SK-N-SH (cell line): Measurements from ENCODE around the gene DFFB. TPM values are rescaled to one million over a fixed set of nuclear protein-coding genes. Genes with fewer than 3 reads are reported as not detected.

Source experiments
- CTCF ChIA-PET: fragments of 300-600, 350-600 bp; formaldehyde crosslinking; extraction: SDS; loops from one replicate; lab custom pipeline; 2021; lab: Yijun Ruan, JAX
- POLR2A ChIA-PET: fragments of 350-600 bp; sonication (Branson Sonifier 250); formaldehyde crosslinking; extraction: SDS; loops from one replicate; lab custom pipeline; 2020; ENCODE audit warnings: antibody characterized with exemption, inconsistent platforms; lab: Yijun Ruan, JAX
- DNase-seq: peaks from one replicate; pipeline ENCODE4 v3.0.0; 2012
- H2AFZ ChIP-seq: fragments of 200-600 bp; sonication (generic); 2 replicates; pipeline ENCODE4 v1.8.1; 2016; ENCODE audit warnings: antibody characterized with exemption, mild to moderate bottlenecking, low read depth
- H3F3A ChIP-seq: fragments of 200-600 bp; sonication (generic); replicated peaks from 2 replicates; pipeline ENCODE3; 2016; ENCODE audit warnings: antibody characterized with exemption, mild to moderate bottlenecking; ENCODE audit not compliant: insufficient read depth
- H3K27ac ChIP-seq, 2 experiments: fragments of 200-500 bp in 1 of 2; fragments of 200-600 bp in 1 of 2; sonication (Bioruptor generic) in 1 of 2; sonication (generic), shearing (Covaris generic) in 1 of 2; 2 replicates each; pipeline versions ENCODE4 v1.5.1 to v1.6.1; 2014 to 2016; ENCODE audit warnings: low read depth in 2 of 2, inconsistent platforms in 1 of 2, low read length in 1 of 2, mild to moderate bottlenecking in 1 of 2, mixed read lengths in 1 of 2
- H3K27me3 ChIP-seq: fragments of 200-600 bp; sonication (generic), shearing (Covaris generic); 2 replicates; pipeline ENCODE4 v1.6.1; 2016; ENCODE audit warnings: mixed run types; ENCODE audit not compliant: insufficient read depth
- H3K36me3 ChIP-seq, 2 experiments: fragments of 200-500 bp in 1 of 2; fragments of 200-600 bp in 1 of 2; sonication (Bioruptor generic) in 1 of 2; sonication (generic) in 1 of 2; replicated peaks in 1 of 2; 2 replicates each; pipeline versions ENCODE3 to v1.5.1; 2014 to 2016; ENCODE audit warnings: low read length in 1 of 2, mild to moderate bottlenecking in 1 of 2; ENCODE audit not compliant: insufficient read depth in 2 of 2, control insufficient read depth in 1 of 2
- H3K4me1 ChIP-seq, 2 experiments: fragments of 200-500 bp in 1 of 2; fragments of 200-600 bp in 1 of 2; sonication (Bioruptor generic) in 1 of 2; sonication (generic), shearing (Covaris generic) in 1 of 2; 2 replicates each; pipeline versions ENCODE4 v1.5.1 to v1.6.1; 2014 to 2016; ENCODE audit warnings: low read depth in 1 of 2, low read length in 1 of 2, mixed run types in 1 of 2; ENCODE audit not compliant: insufficient read depth in 2 of 2, control insufficient read depth in 1 of 2
- H3K4me2 ChIP-seq: fragments of 200-600 bp; sonication (generic), shearing (Covaris generic); 2 replicates; pipeline ENCODE4 v1.6.1; 2017; ENCODE audit warnings: mixed run types
- H3K4me3 ChIP-seq, 2 experiments: fragments of 200-500 bp in 1 of 2; fragments of 200-600 bp in 1 of 2; sonication (Bioruptor generic) in 1 of 2; sonication (generic), shearing (Covaris generic) in 1 of 2; 2 replicates each; pipeline versions ENCODE4 v1.5.1 to v1.8.1; 2014 to 2016; ENCODE audit warnings: low read depth in 2 of 2, inconsistent platforms in 1 of 2, low read length in 1 of 2, mild to moderate bottlenecking in 1 of 2, mixed read lengths in 1 of 2, moderate library complexity in 1 of 2
- H3K79me2 ChIP-seq: fragments of 200-600 bp; sonication (generic); 2 replicates; pipeline ENCODE4 v1.8.1; 2017; ENCODE audit warnings: mild to moderate bottlenecking; ENCODE audit not compliant: insufficient read depth
- H3K9ac ChIP-seq: fragments of 200-600 bp; sonication (generic); 2 replicates; pipeline ENCODE4 v1.6.1; 2017; ENCODE audit warnings: mixed run types
- H3K9me2 ChIP-seq: fragments of 200-600 bp; sonication (generic); 2 replicates; pipeline ENCODE4 v1.6.1; 2017; ENCODE audit warnings: mixed run types
- H3K9me3 ChIP-seq: fragments of 200-600 bp; sonication (generic); 2 replicates; pipeline ENCODE4 v1.6.1; 2017; ENCODE audit warnings: mixed run types, mild to moderate bottlenecking, moderate library complexity
- H4K20me1 ChIP-seq: fragments of 200-600 bp; sonication (generic); 2 replicates; pipeline ENCODE4 v1.6.1; 2017; ENCODE audit warnings: mild to moderate bottlenecking, mixed run types; ENCODE audit not compliant: insufficient read depth
- EP300 ChIP-seq, 2 experiments: IDR thresholded peaks; 2 replicates each; pipeline versions ENCODE4 v1.4.0 to v1.6.1; 2012; ENCODE audit warnings: borderline replicate concordance in 1 of 2, low read depth in 1 of 2, low read length in 1 of 2
- FOSL2 ChIP-seq: IDR thresholded peaks from 2 replicates; pipeline ENCODE4 v1.4.0; 2012; ENCODE audit warnings: low read depth, mild to moderate bottlenecking, moderate library complexity, borderline replicate concordance
- FOXJ3 ChIP-seq: sonication (generic); formaldehyde crosslinking; IDR thresholded peaks from 2 replicates; pipeline ENCODE4 v1.5.1; 2020; ENCODE audit warnings: mild to moderate bottlenecking, missing genetic modification reagents
- FOXM1 ChIP-seq: IDR thresholded peaks from 2 replicates; pipeline ENCODE4 v1.4.0; 2012; ENCODE audit warnings: low read depth, mild to moderate bottlenecking
- GABPA ChIP-seq: IDR thresholded peaks from 2 replicates; pipeline ENCODE4 v1.4.0; 2012; ENCODE audit warnings: low read depth, mild to moderate bottlenecking
- IRF3 ChIP-seq: fragments of 150-350 bp; IDR thresholded peaks from 2 replicates; pipeline ENCODE4 v1.6.1; 2016; ENCODE audit warnings: mild to moderate bottlenecking, low read depth, low read length
- JUND ChIP-seq: IDR thresholded peaks from 2 replicates; pipeline ENCODE4 v1.4.0; 2012
- MEF2A ChIP-seq: IDR thresholded peaks from 2 replicates; pipeline ENCODE4 v1.4.0; 2012; ENCODE audit warnings: low read depth, borderline replicate concordance
- MXI1 ChIP-seq: IDR thresholded peaks from 2 replicates; pipeline ENCODE4 v1.6.1; 2012; ENCODE audit warnings: mild to moderate bottlenecking, low read depth, low read length, improper control_type of control experiment
- NRF1 ChIP-seq: IDR thresholded peaks from 2 replicates; pipeline ENCODE4 v1.6.1; 2012; ENCODE audit warnings: low read depth, mild to moderate bottlenecking, low read length
- PBX3 ChIP-seq: IDR thresholded peaks from 2 replicates; pipeline ENCODE4; 2012
- RAD21 ChIP-seq: IDR thresholded peaks from 2 replicates; pipeline ENCODE4 v1.6.1; 2012; ENCODE audit warnings: mild to moderate bottlenecking, low read length
- RFX5 ChIP-seq: IDR thresholded peaks from 2 replicates; pipeline ENCODE4 v1.6.1; 2012; ENCODE audit warnings: mild to moderate bottlenecking, improper control_type of control experiment, low read length
- RXRA ChIP-seq: IDR thresholded peaks from 2 replicates; pipeline ENCODE4 v1.4.0; 2012; ENCODE audit warnings: low read depth, mild to moderate bottlenecking, borderline replicate concordance
- SMC3 ChIP-seq: IDR thresholded peaks from 2 replicates; pipeline ENCODE4 v1.6.1; 2012; ENCODE audit warnings: low read depth, low read length, improper control_type of control experiment
- TAF1 ChIP-seq: IDR thresholded peaks from 2 replicates; pipeline ENCODE4 v1.6.1; 2012; ENCODE audit warnings: low read depth, mild to moderate bottlenecking, low read length, moderate library complexity, borderline replicate concordance
- TCF12 ChIP-seq: IDR thresholded peaks from 2 replicates; pipeline ENCODE4 v1.4.0; 2012
- TEAD4 ChIP-seq: IDR thresholded peaks from 2 replicates; pipeline ENCODE4 v1.4.0; 2012; ENCODE audit warnings: mild to moderate bottlenecking, borderline replicate concordance; ENCODE audit not compliant: insufficient read depth
- WGBS: methylation state at CpG from one replicate; pipeline ENCODE4 v1.1.6; 2017; ENCODE audit warnings: low lambda C conversion rate; 5-methylcytosine and 5-hydroxymethylcytosine counted together
- polyA plus RNA-seq, 3 experiments: library from polyadenylated mRNA; depleted of rRNA; stranded (reverse); fragments of >200 nt; gene quantifications; 2 replicates each; pipeline ENCODE4 v1.2.3, GENCODE V29; 2012
- TF ChIP-seq, protein P1 (sequence below): fragments of 150-350 bp; IDR thresholded peaks from 2 replicates; pipeline ENCODE4 v1.6.1; 2017; ENCODE audit warnings: antibody characterized with exemption, low read length, low read depth, borderline replicate concordance
- TF ChIP-seq, protein P2 (sequence below): IDR thresholded peaks from 2 replicates; pipeline ENCODE4 v1.4.0; 2012; ENCODE audit warnings: low read depth, borderline replicate concordance

Gene DFFB
- polyA plus RNA-seq, 1 of the 3 experiments (the other 2 are of a cell fraction) = 8.2 TPM

DNA sequence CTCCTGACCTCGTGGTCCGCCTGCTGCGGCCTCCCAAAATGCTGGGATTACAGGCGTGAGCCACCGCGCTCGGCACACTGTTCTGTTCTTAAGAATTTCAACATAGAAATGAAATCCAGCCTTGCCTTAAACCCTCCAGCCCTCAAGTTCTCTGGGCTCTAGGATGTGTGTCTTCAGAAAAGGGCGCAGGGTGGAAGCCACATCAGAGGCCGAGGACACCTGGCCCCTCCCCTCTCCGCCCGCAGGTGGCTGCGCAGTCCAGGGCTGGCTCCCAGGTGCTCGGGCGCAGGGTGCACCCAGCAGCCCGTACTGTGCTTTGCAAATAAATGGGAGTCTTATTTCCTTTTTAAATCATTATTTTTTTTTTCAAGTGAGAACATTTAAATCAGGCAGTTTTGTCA, 44.8 kb downstream of the DFFB start:
- H3K79me2 ChIP-seq = peaks cover 29% of the 10 kb centered on the region
- peaks cover 0 to 12% of the 10 kb centered on the region in 2 experiments for H3K36me3 ChIP-seq
- peaks cover 0 to 18% of the 10 kb centered on the region in 2 experiments; a peak in 1 of 4 replicates for H3K4me1 ChIP-seq
- H3K9me3 ChIP-seq = no peaks in the 10 kb centered on the region
- H2AFZ ChIP-seq = no peak overlapping the region
- no peak overlapping the region for H3K4me2 ChIP-seq
- no peaks in the 10 kb centered on the region for H3K27me3 ChIP-seq
- H3K4me3 ChIP-seq = no peak overlapping the region
- H3F3A ChIP-seq = no peaks in the 10 kb centered on the region
- no peak overlapping the region for H3K9ac ChIP-seq
- no peak overlapping the region for H3K27ac ChIP-seq
- no peak for DNase-seq
- no peaks in the 10 kb centered on the region for H4K20me1 ChIP-seq
- no peaks in the 10 kb centered on the region for H3K9me2 ChIP-seq
- TF ChIP-seq PBX3 = no peak
- TF ChIP-seq, protein P1, sequence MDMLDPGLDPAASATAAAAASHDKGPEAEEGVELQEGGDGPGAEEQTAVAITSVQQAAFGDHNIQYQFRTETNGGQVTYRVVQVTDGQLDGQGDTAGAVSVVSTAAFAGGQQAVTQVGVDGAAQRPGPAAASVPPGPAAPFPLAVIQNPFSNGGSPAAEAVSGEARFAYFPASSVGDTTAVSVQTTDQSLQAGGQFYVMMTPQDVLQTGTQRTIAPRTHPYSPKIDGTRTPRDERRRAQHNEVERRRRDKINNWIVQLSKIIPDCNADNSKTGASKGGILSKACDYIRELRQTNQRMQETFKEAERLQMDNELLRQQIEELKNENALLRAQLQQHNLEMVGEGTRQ = no peak
- ChIA-PET POLR2A (no interaction called here), CTCF (interaction anchor here (1.4 to 1.7 kb wide), 2 partner anchors 9 to 117 kb away, joined by 3 to 5 read pairs; no protein-coding TSS in a partner anchor)
- WGBS = 96% methylated on average over 15 of the region's 15 CpGs

GRCh38 chr1:3902571-3903091, 45.4 kb downstream of the DFFB start:
- H2AFZ ChIP-seq = no peak overlapping the region
- H3K9me3 ChIP-seq = no peaks in the 10 kb centered on the region
- WGBS = 87% methylated on average over 10 of the region's 10 CpGs
- peaks cover 0 to 12% of the 10 kb centered on the region in 2 experiments for H3K36me3 ChIP-seq
- no peak overlapping the region for H3K4me3 ChIP-seq
- H3F3A ChIP-seq = no peaks in the 10 kb centered on the region
- POLR2A ChIA-PET = no interaction called here
- no peaks in the 10 kb centered on the region for H3K27me3 ChIP-seq
- CTCF ChIA-PET = interaction anchor here (1.4 to 1.7 kb wide), 2 partner anchors 8 to 117 kb away, joined by 3 to 5 read pairs; no protein-coding TSS in a partner anchor
- H3K9me2 ChIP-seq = no peaks in the 10 kb centered on the region
- no peak for DNase-seq
- no peak for TF ChIP-seq PBX3
- no peak for TF ChIP-seq GABPA
- TF ChIP-seq RAD21 = no peak
- no peak for TF ChIP-seq NRF1
- no peak for TF ChIP-seq MEF2A
- no peak for TF ChIP-seq MXI1
- no peak for TF ChIP-seq TAF1
- TF ChIP-seq FOXM1 = no peak
- no peak for TF ChIP-seq RXRA
- TF ChIP-seq TCF12 = no peak
- TF ChIP-seq TEAD4 = no peak
- no peak for TF ChIP-seq EP300 (IDR thresholded peaks at IDR 0.05; ENCODE audit: borderline replicate concordance in 1 of 2, low read depth in 1 of 2, low read length in 1 of 2)
- TF ChIP-seq IRF3 = no peak
- no peak for TF ChIP-seq JUND
- TF ChIP-seq SMC3 = no peak
- TF ChIP-seq FOXJ3 = no peak
- TF ChIP-seq, protein P2, sequence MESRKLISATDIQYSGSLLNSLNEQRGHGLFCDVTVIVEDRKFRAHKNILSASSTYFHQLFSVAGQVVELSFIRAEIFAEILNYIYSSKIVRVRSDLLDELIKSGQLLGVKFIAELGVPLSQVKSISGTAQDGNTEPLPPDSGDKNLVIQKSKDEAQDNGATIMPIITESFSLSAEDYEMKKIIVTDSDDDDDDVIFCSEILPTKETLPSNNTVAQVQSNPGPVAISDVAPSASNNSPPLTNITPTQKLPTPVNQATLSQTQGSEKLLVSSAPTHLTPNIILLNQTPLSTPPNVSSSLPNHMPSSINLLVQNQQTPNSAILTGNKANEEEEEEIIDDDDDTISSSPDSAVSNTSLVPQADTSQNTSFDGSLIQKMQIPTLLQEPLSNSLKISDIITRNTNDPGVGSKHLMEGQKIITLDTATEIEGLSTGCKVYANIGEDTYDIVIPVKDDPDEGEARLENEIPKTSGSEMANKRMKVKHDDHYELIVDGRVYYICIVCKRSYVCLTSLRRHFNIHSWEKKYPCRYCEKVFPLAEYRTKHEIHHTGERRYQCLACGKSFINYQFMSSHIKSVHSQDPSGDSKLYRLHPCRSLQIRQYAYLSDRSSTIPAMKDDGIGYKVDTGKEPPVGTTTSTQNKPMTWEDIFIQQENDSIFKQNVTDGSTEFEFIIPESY = no peak
- TF ChIP-seq RFX5 = no peak
- TF ChIP-seq FOSL2 = no peak
- no peak overlapping the region for H3K27ac ChIP-seq
- no peak overlapping the region for H3K9ac ChIP-seq
- peaks cover 23% of the 10 kb centered on the region for H3K79me2 ChIP-seq
- no peaks in the 10 kb centered on the region for H4K20me1 ChIP-seq
- no peak overlapping the region for H3K4me2 ChIP-seq
- peaks cover 0 to 18% of the 10 kb centered on the region in 2 experiments; a peak in 1 of 4 replicates for H3K4me1 ChIP-seq
